Fibroblast of pulmonary artery (primary cell): ENCODE results near the gene WNT2.

ENCODE experiments used
- DNase-seq: peaks from one replicate; pipeline ENCODE4 v3.0.0-alpha.2; 2010; ENCODE audit warnings: low read depth
- H3K4me3 ChIP-seq: replicated peaks from 2 replicates; pipeline ENCODE4 v1.5.1; 2011; ENCODE audit warnings: low read depth, mild to moderate bottlenecking, control low read depth, low read length, moderate library complexity
- TF ChIP-seq, protein P1 (sequence below): IDR thresholded peaks from 2 replicates; pipeline ENCODE4 v1.5.1; 2011; ENCODE audit warnings: mild to moderate bottlenecking, control low read depth, low read length, inconsistent platforms; ENCODE audit errors: missing control alignments

Gene WNT2

DNA sequence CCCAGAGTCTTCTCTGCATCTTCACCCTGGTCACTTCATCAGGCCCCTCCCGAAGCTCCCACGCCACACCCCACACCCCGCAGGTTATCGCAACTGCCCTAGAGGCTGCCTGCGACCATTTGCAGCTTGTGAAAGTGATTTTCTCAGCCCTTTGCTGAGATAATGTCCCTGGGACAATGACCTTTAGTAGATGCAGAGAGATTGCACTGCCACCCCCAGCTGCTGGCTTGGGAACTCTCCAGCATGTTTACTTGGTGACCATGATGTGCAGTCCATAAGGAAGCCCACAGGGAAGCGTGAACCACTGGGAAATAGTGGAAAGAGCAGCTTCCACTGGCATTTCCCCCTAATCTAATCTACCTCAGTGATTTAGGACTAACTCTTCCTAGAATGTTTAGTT is 97.3 kb downstream of the WNT2 start:
- DNase-seq: no peak
- TF ChIP-seq, protein P1, sequence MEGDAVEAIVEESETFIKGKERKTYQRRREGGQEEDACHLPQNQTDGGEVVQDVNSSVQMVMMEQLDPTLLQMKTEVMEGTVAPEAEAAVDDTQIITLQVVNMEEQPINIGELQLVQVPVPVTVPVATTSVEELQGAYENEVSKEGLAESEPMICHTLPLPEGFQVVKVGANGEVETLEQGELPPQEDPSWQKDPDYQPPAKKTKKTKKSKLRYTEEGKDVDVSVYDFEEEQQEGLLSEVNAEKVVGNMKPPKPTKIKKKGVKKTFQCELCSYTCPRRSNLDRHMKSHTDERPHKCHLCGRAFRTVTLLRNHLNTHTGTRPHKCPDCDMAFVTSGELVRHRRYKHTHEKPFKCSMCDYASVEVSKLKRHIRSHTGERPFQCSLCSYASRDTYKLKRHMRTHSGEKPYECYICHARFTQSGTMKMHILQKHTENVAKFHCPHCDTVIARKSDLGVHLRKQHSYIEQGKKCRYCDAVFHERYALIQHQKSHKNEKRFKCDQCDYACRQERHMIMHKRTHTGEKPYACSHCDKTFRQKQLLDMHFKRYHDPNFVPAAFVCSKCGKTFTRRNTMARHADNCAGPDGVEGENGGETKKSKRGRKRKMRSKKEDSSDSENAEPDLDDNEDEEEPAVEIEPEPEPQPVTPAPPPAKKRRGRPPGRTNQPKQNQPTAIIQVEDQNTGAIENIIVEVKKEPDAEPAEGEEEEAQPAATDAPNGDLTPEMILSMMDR: no peak

More for the DNA sequence above, 97.3 kb downstream of the WNT2 start:
- H3K4me3 ChIP-seq: no peak overlapping the region
